Thoracic aorta (tissue), 2 donors: ENCODE results near the gene TAAR8. TPM values are rescaled to one million over a fixed set of nuclear protein-coding genes. Genes with fewer than 3 reads are reported as not detected.

ENCODE experiments used
- ATAC-seq: fragments of 150-250 bp; one replicate; pipeline ENCODE4 v1.8.0; 2017; ENCODE audit warnings: low read depth; ENCODE audit not compliant: insufficient number of reproducible peaks, low FRiP score
- DNase-seq: peaks from one replicate; pipeline ENCODE4 v3.0.0-alpha.2; 2020; ENCODE audit warnings: low spot score
- H3K27ac ChIP-seq, 2 donors: fragments of 200-600 bp; sonication (generic); 1 replicate in 1 of 2; 2 replicates in 1 of 2; pipeline ENCODE4 v1.5.1; 2016; ENCODE audit warnings: mild to moderate bottlenecking in 2 of 2, moderate library complexity in 2 of 2
- H3K27me3 ChIP-seq: fragments of 200-600 bp; sonication (generic); replicated peaks from 2 replicates; pipeline ENCODE4 v1.6.0; 2016; ENCODE audit warnings: mild to moderate bottlenecking; ENCODE audit not compliant: insufficient read depth
- H3K36me3 ChIP-seq: fragments of 200-600 bp; sonication (generic); one replicate; pipeline ENCODE4 v1.5.1; 2016
- H3K4me1 ChIP-seq, 2 donors: fragments of 200-600 bp; sonication (generic); 1 replicate in 1 of 2; 2 replicates in 1 of 2; pipeline versions ENCODE4 v1.5.1 to v1.6.0; 2016; ENCODE audit warnings: low read depth in 2 of 2, mild to moderate bottlenecking in 1 of 2; ENCODE audit not compliant: control insufficient read depth in 1 of 2
- H3K4me3 ChIP-seq: fragments of 200-600 bp; sonication (generic); 2 replicates; pipeline ENCODE4 v1.5.1; 2016; ENCODE audit warnings: mild to moderate bottlenecking
- H3K9me3 ChIP-seq: fragments of 200-600 bp; sonication (generic); 2 replicates; pipeline ENCODE4 v1.5.1; 2016
- CTCF ChIP-seq: fragments of 200-600 bp; sonication (generic); IDR thresholded peaks from one replicate; pipeline ENCODE4 v1.5.1; 2019; ENCODE audit warnings: antibody characterized with exemption
- total RNA-seq, 2 donors: library from RNA; depleted of rRNA; stranded (reverse); fragments of >200 nt; gene quantifications; one replicate each; pipeline versions ENCODE4 v1.1.0 to v1.2.3, GENCODE V29; 2016

Gene TAAR8
- total RNA-seq, 2 donors from 2014 or later: not detected

GRCh38 chr6:132568611-132569010, 16.1 kb downstream of the TAAR8 start:
- H3K27me3 ChIP-seq: no peaks in the 10 kb centered on the region
- DNase-seq (no peak), ATAC-seq (no peak)
- TF ChIP-seq CTCF: no peak
- H3K4me1 ChIP-seq: no peaks in the 10 kb centered on the region
- H3K9me3 ChIP-seq: no peaks in the 10 kb centered on the region
- no peaks in the 10 kb centered on the region for H3K36me3 ChIP-seq
- H3K4me3 ChIP-seq: no peak overlapping the region
- no peak overlapping the region for H3K27ac ChIP-seq

GRCh38 chr6:132569170-132569569, 16.7 kb downstream of the TAAR8 start:
- no peak for ATAC-seq
- TF ChIP-seq CTCF: no peak
- DNase-seq: no peak

GRCh38 chr6:132570221-132570777, 17.8 kb downstream of the TAAR8 start, which contains the start of gene TAAR6:
Gene TAAR6 (plus strand): TSS chr6:132570322. CDS start chr6:132570322, 0 bp downstream.
- Histone ChIP-seq H3K4me3 (no peak within 1 kb of the TSS), H3K9me3 (no peaks in the 10 kb centered on the region), H3K27ac (no peak within 1 kb of the TSS), H3K27me3 (no peaks in the 10 kb centered on the region), H3K36me3 (no peaks in the 10 kb centered on the region), H3K4me1 (no peaks in the 10 kb centered on the region)
- TF ChIP-seq CTCF: no peak
- DNase-seq (no peak), ATAC-seq (no peak)

More at GRCh38 chr6:132569170-132569569, 16.7 kb downstream of the TAAR8 start:
- no peak overlapping the region for H3K27ac ChIP-seq
- H3K4me3 ChIP-seq: no peak overlapping the region
- no peaks in the 10 kb centered on the region for H3K9me3 ChIP-seq
- H3K27me3 ChIP-seq: no peaks in the 10 kb centered on the region
- no peaks in the 10 kb centered on the region for H3K36me3 ChIP-seq
- H3K4me1 ChIP-seq: no peaks in the 10 kb centered on the region

GRCh38 chr6:132571774-132572173, 19.3 kb downstream of the TAAR8 start:
- TF ChIP-seq CTCF: no peak
- Histone ChIP-seq H3K4me3 (no peak overlapping the region), H3K27me3 (no peaks in the 10 kb centered on the region), H3K27ac (no peak overlapping the region), H3K4me1 (no peaks in the 10 kb centered on the region), H3K36me3 (no peaks in the 10 kb centered on the region), H3K9me3 (no peaks in the 10 kb centered on the region)
- ATAC-seq: no peak
- DNase-seq: no peak

- DNase-seq: no peak
- Histone ChIP-seq H3K27me3 (no peaks in the 10 kb centered on the region), H3K4me3 (no peak overlapping the region), H3K9me3 (no peaks in the 10 kb centered on the region), H3K27ac (no peak overlapping the region), H3K4me1 (no peaks in the 10 kb centered on the region), H3K36me3 (no peaks in the 10 kb centered on the region)
- no peak for TF ChIP-seq CTCF
- no peak for ATAC-seq
Measured at GRCh38 chr6:132584698-132585097, 32.2 kb downstream of the TAAR8 start.
